ENCODE measurements around the gene GCSAM.

GRCh38 chr3:112141293-112141692 is 8.2 kb upstream of the GCSAM start:
- TF ChIP-seq CTCF (IDR thresholded peaks at IDR 0.05) (no peak), POLR2A (IDR thresholded peaks at IDR 0.05) (no peak), POLR2AphosphoS5 (IDR thresholded peaks at IDR 0.05) (no peak)
